GM21786 (cell line): ENCODE data around the gene OR5AN1.
"Not testable (repeated sequence)": the region's sequence is repeated elsewhere in the genome, so short reads cannot be mapped to it uniquely, and the experiment has no call there.

Experiments used
- ATAC-seq: cut with Tn5 transposase; IDR thresholded peaks from one replicate; pipeline ENCODE4 v1.9.1; 2021; ENCODE audit not compliant: unreplicated experiment

OR5AN1 gene

GRCh38 chr11:59358595-59358994 lies at the start of gene OR5AN1:
TSS of gene OR5AN1 (plus strand) at chr11:59358895. CDS start at chr11:59364459, 5,564 bp downstream.
- ATAC-seq, result no peak

- ATAC-seq, result no peak
Observed at GRCh38 chr11:59335001-59335400, 23.7 kb upstream of the OR5AN1 start.

GRCh38 chr11:59336176-59336575 lies 22.5 kb upstream of the OR5AN1 start:
- no peak for ATAC-seq

- ATAC-seq, result no peak
Observed at GRCh38 chr11:59336931-59337330, 21.8 kb upstream of the OR5AN1 start.

- ATAC-seq, result not testable (repeated sequence)
Observed at GRCh38 chr11:59349657-59350056, 9.0 kb upstream of the OR5AN1 start.

GRCh38 chr11:59355226-59355625 lies 3.5 kb upstream of the OR5AN1 start:
- no peak for ATAC-seq

- no peak for ATAC-seq
Observed at GRCh38 chr11:59356561-59356960, 2.1 kb upstream of the OR5AN1 start.

- no peak for ATAC-seq
Observed at GRCh38 chr11:59358020-59358419, 675 bp upstream of the OR5AN1 start.

- no peak for ATAC-seq
Observed at GRCh38 chr11:59365232-59366018, 6.7 kb downstream of the OR5AN1 start.

- no peak for ATAC-seq
Observed at GRCh38 chr11:59368238-59369022, 9.7 kb downstream of the OR5AN1 start.

GRCh38 chr11:59372324-59372723 lies 13.6 kb downstream of the OR5AN1 start:
- not testable (repeated sequence) for ATAC-seq

GRCh38 chr11:59380263-59381059 lies 21.8 kb downstream of the OR5AN1 start:
- peak; percentile 97 for ATAC-seq

- no peak for ATAC-seq
Observed at GRCh38 chr11:59394186-59394585, 35.5 kb downstream of the OR5AN1 start.

- ATAC-seq, result no peak
Observed at GRCh38 chr11:59400461-59401261, 42.0 kb downstream of the OR5AN1 start.

GRCh38 chr11:59401262-59401552 lies 42.5 kb downstream of the OR5AN1 start:
- ATAC-seq, result no peak

- no peak for ATAC-seq
Observed at GRCh38 chr11:59403546-59403945, 44.9 kb downstream of the OR5AN1 start.

- no peak for ATAC-seq
Observed at GRCh38 chr11:59413646-59414045, 55.0 kb downstream of the OR5AN1 start.

GRCh38 chr11:59415111-59415510 lies 56.4 kb downstream of the OR5AN1 start:
- no peak for ATAC-seq

- ATAC-seq, result no peak
Observed at GRCh38 chr11:59416613-59417012, 57.9 kb downstream of the OR5AN1 start.

- ATAC-seq, result no peak
Observed at GRCh38 chr11:59417023-59417422, 58.3 kb downstream of the OR5AN1 start.

GRCh38 chr11:59418156-59418555 lies 59.5 kb downstream of the OR5AN1 start:
- ATAC-seq, result no peak
